HG03196 (cell line): ENCODE data around the gene GPR85.
"Not testable (repeated sequence)": the region's sequence is repeated elsewhere in the genome, so short reads cannot be mapped to it uniquely, and the experiment has no call there.

Experiments
- ATAC-seq: cut with Tn5 transposase; IDR thresholded peaks from one replicate; pipeline ENCODE4 v1.9.1; 2021; ENCODE audit not compliant: unreplicated experiment

Gene GPR85

DNA sequence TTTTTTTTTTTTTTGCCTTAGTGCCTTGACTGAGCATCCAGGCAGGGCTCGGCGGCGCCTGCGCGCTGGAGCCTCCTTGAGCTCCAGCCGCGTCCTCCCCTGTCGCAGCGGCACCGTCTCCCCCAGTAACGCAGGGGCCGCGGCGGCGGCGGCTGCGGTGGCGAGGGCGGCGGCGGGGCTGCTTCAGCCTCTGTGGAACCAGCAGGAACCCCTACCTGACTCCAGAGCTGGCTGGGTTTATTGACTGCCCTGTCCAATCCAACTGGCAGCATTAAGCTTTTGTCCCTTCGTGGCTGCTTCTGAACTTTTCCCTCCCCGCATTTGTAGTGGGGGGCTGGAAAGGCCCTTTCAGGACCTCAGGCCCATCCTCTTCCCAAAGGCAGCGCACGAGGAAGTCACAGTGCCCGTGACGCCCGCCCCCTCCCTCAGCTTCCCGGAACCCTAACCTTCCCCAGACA, at the start of gene GPR85:
TSS of gene GPR85 (minus strand) at position 397 of the 458 bp plus-strand sequence. CDS start 2,106 bp downstream, outside the sequence.
- ATAC-seq, result no peak

GRCh38 chr7:113134025-113134424, 47.4 kb upstream of the GPR85 start:
- ATAC-seq, result no peak

DNA sequence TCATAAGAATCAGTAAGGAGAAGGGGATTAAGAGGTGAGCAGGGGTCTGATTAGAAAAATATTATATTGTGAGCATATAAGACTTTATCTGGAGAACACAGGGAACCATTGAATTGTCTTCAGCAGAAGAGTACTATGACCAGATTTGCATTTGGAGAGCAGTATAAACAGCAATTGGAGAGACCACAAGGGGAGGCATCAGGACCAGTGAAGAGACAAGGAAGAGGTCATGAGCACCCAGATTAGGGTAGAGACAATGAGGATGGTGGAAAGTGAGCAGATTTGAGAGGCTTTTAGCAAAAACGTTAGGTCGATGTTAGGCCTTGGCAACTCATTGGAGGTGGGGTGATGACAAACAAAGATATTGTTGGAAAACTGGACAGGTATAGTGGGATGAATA, 44.7 kb upstream of the GPR85 start:
- ATAC-seq, result no peak

- no peak for ATAC-seq
Observed at GRCh38 chr7:113128031-113128430, 41.4 kb upstream of the GPR85 start.

GRCh38 chr7:113125728-113126127, 39.1 kb upstream of the GPR85 start:
- no peak for ATAC-seq

- no peak for ATAC-seq
Observed at GRCh38 chr7:113122744-113123143, 36.1 kb upstream of the GPR85 start.

GRCh38 chr7:113120647-113121046, 34.0 kb upstream of the GPR85 start:
- no peak for ATAC-seq

DNA sequence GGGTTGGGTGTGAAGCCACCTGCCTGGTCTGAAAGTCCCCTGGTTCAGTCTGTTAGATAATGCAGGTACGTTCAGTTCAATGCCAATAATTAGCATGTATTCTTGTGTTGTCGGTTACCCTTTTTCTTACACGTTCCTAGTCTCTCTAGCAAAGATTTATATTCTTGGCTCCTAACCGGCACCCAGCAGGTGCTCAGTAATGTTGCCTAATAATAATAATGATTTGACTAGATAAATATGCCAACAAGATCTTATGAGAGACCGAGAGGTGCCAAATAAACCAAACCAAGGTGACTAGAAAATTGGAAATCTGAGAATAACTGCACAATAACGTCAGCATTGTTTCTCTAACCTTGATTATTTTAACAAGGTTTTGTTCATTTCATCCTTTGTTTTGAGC, 32.8 kb upstream of the GPR85 start:
- ATAC-seq, result no peak

GRCh38 chr7:113118074-113118959, 31.7 kb upstream of the GPR85 start, which contains the start of gene SMIM30:
Gene SMIM30, minus strand, starts transcription at chr7:113118554. Its CDS starts 976 bp downstream, at chr7:113117578.
- peak; percentile 100 for ATAC-seq

DNA sequence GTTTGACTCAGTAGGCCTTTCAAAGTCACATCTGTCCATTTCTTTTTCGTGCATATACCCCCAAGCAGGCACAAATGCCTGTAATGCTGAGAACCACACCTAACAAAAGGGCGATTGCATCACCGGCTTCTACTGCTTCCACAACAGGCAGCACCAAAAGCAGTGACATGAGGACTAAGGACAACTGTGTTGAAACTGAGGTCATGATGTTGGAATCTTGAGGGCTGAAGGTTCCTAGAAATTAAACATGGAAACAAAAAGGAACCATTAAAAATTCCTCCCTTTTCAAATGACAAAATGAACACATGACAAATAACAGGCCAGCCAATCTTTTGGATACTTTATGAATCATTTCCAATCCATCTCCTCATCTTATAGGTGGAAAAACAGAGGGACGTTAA, 30.7 kb upstream of the GPR85 start:
- ATAC-seq, result not testable (repeated sequence)

DNA sequence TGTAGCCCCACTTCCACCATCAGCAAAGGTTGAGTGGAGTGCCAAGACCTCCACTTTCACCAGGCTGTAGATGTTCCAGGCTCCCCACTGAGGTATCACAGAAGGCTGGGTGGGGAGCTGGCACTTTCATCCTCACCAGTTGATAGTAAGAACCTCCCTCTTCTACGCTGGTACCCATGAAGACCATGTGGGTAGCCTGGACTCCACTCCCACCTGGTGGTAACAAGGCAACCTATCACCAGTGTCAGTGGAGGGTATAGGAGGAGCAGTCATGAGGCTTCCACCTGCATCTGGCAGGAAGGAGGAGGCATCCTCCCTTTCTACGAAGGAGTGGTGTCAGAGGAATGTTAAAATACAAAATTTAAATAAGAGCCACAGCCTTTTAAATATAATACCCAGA, 27.3 kb upstream of the GPR85 start:
- ATAC-seq, result no peak

GRCh38 chr7:113109718-113110117, 23.1 kb upstream of the GPR85 start:
- no peak for ATAC-seq

- ATAC-seq, result no peak
Observed at GRCh38 chr7:113100121-113100603, 13.5 kb upstream of the GPR85 start.

GRCh38 chr7:113099284-113099919, 12.8 kb upstream of the GPR85 start:
- ATAC-seq, result no peak

DNA sequence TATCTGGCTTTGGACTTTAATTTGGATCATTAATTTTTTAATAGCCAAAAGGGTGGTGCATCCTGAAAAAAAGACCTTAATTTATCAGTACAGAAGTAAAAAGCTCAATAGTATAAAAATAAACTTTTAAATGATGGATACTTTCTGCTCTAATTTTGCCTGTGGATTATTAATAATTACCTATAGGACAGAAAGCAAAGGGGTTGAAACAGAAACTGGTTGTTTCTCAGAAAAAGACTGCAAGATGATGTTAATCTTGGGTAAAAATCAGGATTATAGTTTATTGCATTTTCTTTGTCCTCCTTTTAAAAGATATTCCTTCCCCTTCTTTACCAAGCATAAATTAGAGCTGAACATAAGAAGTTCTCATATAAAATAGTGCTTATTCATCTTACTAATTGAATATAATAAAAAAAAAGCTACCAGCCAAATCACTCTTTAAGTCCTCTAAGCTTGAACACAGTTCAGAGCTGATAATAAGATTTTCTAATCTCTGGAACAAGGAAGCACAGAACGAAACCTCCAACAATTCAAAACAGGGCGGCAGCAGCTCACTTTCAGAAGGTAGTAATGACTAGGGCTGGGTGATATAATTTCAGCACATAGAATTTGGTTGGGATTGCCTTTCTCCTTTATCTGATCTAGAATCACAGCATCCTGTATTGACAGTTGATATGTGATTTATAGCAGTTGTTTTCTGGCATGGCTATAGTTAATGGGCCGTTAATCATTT, 8.1 kb upstream of the GPR85 start:
- no peak for ATAC-seq

GRCh38 chr7:113093561-113093960, 6.9 kb upstream of the GPR85 start:
- ATAC-seq, result no peak

DNA sequence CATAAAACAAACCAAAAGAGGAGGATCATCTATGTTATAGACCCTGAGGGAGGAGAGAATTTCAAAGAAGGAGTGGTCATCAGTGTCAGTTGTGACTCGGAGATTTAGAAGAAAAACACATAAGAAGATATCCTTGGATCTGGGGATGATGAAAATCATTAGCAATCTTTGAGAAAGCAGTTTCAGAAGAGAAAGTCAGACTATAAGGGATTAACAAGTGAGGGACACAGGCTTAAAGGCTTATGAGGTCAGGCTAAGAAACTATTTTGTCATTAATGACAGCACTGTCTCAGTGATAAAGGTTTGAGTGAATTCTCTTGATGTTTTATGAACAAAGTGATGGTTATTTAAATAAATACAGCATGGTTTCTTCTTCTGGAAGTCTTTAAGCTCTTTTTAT, 6.1 kb upstream of the GPR85 start:
- no peak for ATAC-seq

- ATAC-seq, result no peak
Observed at GRCh38 chr7:113087071-113087998, 708 bp upstream of the GPR85 start.

- no peak for ATAC-seq
Observed at GRCh38 chr7:113085781-113086390, 741 bp downstream of the GPR85 start.
